ENCODE data around the gene BCR.

Gene BCR

DNA sequence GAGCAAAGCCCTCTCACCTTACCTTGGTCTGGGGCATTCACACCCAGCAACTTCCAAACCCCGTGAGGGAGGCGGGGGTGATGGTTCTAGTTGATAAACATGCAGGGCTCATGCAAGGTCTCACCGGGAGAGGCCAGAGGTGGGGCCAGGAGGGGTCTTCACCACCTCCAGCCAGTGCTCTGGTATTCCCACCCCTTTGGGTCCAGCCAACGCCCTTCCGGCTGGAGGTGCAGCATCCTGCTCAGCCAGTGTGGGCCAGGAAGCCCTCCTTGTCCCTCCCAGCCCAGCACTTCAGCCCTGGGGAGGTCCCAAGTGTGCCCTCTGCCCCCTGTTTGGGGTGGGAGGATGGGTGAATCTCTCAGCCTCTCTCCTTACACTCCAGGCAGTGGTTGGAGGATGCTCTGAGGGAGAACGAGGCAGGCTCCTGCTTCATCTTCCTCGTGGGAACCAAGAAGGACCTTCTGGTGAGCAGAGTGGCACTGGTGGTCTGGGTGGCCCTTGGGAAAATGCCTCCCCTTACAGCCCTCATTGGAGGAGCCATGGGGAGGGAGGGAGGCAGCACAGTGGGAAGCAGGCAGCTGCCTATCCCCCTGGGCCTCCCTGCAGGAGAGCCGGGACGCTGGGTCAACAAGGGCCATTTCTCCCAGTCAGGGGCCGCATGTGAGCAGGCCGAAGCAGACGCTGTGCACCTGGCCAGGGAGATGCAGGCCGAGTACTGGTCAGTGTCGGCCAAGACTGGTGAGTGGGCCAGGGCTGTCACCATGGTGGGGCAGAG lies 21.6 kb upstream of the BCR start:
- Mint-ChIP-seq H3K4me1 (no peaks in the 10 kb centered on the region), H3K27me3 (ENCODE audit: low read depth) (peaks cover 3% of the 10 kb centered on the region), H3K4me3 (no peak overlapping the region), H3K27ac (no peak overlapping the region), H3K36me3 (ENCODE audit: low read depth) (peaks cover 10% of the 10 kb centered on the region), H3K9me3 (no peaks in the 10 kb centered on the region)
- TF ChIP-seq, protein P1, sequence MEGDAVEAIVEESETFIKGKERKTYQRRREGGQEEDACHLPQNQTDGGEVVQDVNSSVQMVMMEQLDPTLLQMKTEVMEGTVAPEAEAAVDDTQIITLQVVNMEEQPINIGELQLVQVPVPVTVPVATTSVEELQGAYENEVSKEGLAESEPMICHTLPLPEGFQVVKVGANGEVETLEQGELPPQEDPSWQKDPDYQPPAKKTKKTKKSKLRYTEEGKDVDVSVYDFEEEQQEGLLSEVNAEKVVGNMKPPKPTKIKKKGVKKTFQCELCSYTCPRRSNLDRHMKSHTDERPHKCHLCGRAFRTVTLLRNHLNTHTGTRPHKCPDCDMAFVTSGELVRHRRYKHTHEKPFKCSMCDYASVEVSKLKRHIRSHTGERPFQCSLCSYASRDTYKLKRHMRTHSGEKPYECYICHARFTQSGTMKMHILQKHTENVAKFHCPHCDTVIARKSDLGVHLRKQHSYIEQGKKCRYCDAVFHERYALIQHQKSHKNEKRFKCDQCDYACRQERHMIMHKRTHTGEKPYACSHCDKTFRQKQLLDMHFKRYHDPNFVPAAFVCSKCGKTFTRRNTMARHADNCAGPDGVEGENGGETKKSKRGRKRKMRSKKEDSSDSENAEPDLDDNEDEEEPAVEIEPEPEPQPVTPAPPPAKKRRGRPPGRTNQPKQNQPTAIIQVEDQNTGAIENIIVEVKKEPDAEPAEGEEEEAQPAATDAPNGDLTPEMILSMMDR (IDR thresholded peaks at IDR 0.05; ENCODE audit: unreplicated experiment in 3 of 3) = no peak

DNA sequence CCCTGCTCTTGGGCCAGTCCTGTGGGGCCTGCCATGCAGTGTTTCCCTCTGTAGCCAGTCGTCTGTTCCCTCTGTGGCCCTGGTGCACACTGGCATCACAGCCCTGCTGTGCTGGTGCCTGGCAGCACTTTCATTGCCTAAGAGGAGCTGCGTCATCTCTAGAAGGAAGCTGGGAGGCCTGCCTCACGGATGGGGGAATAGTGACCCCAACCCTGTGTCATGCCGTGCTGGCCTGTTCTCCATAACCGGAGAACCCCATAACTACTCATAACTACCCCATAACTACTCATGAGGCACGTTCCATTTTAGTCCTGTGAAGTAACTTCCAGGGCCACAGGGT lies 21.0 kb upstream of the BCR start:
- no peak overlapping the region for H3K4me3 Mint-ChIP-seq
- H3K36me3 Mint-ChIP-seq (ENCODE audit: low read depth) = peaks cover 8% of the 10 kb centered on the region
- TF ChIP-seq, protein P1 (IDR thresholded peaks at IDR 0.05; ENCODE audit: unreplicated experiment in 3 of 3) = no peak
- no peak overlapping the region for H3K27ac Mint-ChIP-seq
- no peaks in the 10 kb centered on the region for H3K9me3 Mint-ChIP-seq
- H3K27me3 Mint-ChIP-seq (ENCODE audit: low read depth) = no peaks in the 10 kb centered on the region
- no peaks in the 10 kb centered on the region for H3K4me1 Mint-ChIP-seq

DNA sequence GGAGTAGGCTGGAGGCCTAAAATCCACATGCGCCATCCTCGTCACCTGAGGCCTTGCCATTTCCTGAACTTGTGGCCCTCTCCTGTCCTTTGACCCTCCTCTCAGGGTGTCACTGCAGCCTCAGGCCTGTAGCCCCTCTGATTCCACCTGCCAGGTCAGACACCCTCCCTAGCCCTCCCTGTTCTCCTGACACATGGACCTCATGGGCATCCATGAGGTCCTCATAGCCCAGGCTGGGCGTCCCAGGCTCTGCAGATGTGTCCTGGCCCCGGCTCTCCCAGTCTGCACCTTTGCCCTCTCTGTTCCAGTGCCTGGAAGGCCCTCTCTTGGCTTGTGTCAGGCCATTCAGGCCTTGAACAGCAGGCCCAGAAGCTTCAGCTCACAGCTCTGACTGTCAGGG lies 19.3 kb upstream of the BCR start:
- no peaks in the 10 kb centered on the region for H3K4me1 Mint-ChIP-seq
- no peak overlapping the region for H3K27ac Mint-ChIP-seq
- no peaks in the 10 kb centered on the region for H3K9me3 Mint-ChIP-seq
- H3K27me3 Mint-ChIP-seq (ENCODE audit: low read depth) = no peaks in the 10 kb centered on the region
- no peaks in the 10 kb centered on the region for H3K36me3 Mint-ChIP-seq (ENCODE audit: low read depth)
- TF ChIP-seq, protein P1 (IDR thresholded peaks at IDR 0.05; ENCODE audit: unreplicated experiment in 3 of 3) = no peak
- H3K4me3 Mint-ChIP-seq = no peak overlapping the region

DNA sequence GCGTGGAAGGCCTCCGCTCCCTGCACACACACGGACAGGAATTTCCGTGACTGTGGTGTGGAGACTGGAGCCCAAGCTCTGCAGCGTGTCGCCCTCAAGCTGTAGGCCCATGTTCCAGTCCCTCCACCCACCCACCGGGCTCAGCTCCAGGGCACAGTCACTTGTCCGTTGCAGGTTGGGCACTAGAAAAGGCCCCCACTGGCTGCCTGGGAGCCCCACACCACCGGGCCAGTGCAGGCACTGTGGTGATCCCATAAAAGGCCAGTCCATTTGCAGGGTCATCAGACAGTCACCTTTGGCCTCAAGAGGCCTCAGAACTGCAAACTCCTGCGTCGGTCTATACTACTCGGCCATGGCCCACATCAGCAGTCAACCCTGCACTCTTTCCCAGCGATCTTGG lies 18.7 kb upstream of the BCR start:
- Mint-ChIP-seq H3K4me3 (no peak overlapping the region), H3K27me3 (ENCODE audit: low read depth) (peaks cover 3% of the 10 kb centered on the region), H3K4me1 (no peaks in the 10 kb centered on the region), H3K36me3 (ENCODE audit: low read depth) (no peaks in the 10 kb centered on the region), H3K9me3 (no peaks in the 10 kb centered on the region), H3K27ac (no peak overlapping the region)
- TF ChIP-seq, protein P1 (IDR thresholded peaks at IDR 0.05; ENCODE audit: unreplicated experiment in 3 of 3) = no peak

DNA sequence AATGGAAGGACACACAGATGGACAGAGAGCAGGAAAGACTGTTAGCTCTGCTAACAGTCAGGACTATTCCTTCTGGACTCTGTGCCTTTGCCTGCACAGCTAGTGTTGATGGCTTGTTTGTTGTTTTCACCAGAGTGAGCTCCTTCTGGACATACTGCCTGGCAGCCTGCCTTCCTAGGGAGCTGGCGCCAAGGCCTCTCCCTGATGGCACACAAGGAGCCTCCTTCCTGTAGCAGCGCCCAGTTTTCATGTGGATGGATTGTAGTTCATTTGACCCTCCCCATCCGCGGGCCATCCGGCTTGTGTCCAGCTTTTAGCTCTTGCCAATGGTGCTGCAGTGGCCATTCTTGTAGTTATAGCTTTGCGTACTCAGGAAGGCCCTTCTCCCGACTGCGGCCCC lies 16.6 kb upstream of the BCR start:
- no peaks in the 10 kb centered on the region for H3K9me3 Mint-ChIP-seq
- TF ChIP-seq, protein P1 (IDR thresholded peaks at IDR 0.05; ENCODE audit: unreplicated experiment in 3 of 3) = no peak
- H3K4me1 Mint-ChIP-seq = no peaks in the 10 kb centered on the region
- no peak overlapping the region for H3K4me3 Mint-ChIP-seq
- peaks cover 3% of the 10 kb centered on the region for H3K27me3 Mint-ChIP-seq (ENCODE audit: low read depth)
- H3K27ac Mint-ChIP-seq = no peak overlapping the region
- H3K36me3 Mint-ChIP-seq (ENCODE audit: low read depth) = no peaks in the 10 kb centered on the region

DNA sequence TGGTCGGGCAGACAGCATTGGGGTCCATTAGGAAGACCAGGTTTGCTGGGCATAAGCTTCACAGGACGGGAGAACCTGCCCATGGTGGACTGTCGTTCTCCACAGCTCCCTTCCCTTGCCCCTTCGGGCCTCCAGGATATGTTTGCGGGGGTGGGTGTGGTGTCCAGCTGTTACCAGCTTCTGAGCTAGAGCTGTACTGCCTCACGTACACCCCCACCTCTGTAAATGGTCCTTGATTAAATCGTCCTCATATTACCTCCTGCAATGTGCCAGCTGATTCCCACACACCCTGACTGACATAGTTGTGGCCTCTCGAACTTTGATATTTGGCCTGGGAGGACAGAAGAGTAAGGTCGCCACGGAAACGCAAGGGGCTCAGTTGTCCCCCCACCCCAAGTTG lies 16.2 kb upstream of the BCR start:
- Mint-ChIP-seq H3K4me3 (no peak overlapping the region), H3K27me3 (ENCODE audit: low read depth) (peaks cover 3% of the 10 kb centered on the region), H3K4me1 (no peaks in the 10 kb centered on the region), H3K27ac (no peak overlapping the region), H3K36me3 (ENCODE audit: low read depth) (no peaks in the 10 kb centered on the region), H3K9me3 (no peaks in the 10 kb centered on the region)
- TF ChIP-seq, protein P1 (IDR thresholded peaks at IDR 0.05; ENCODE audit: unreplicated experiment in 3 of 3) = no peak
